Daoy (cell line): ENCODE measurements around the gene ABCG5. TPM values are rescaled to one million over a fixed set of nuclear protein-coding genes. Genes with fewer than 3 reads are reported as not detected.

Source experiments
- DNase-seq: peaks from one replicate; pipeline ENCODE4 v3.0.0-alpha.2; 2015; ENCODE audit warnings: low read depth
- total RNA-seq: library from RNA; depleted of rRNA; stranded (reverse); fragments of >200 nt; shearing (Covaris generic); gene quantifications from 2 replicates; pipeline ENCODE4 v1.2.3, GENCODE V29; 2014

Gene ABCG5
- total RNA-seq, 1 experiment from 2014 or later, result not detected

- DNase-seq, result no peak
Measured at GRCh38 chr2:43810888-43811287, 27.8 kb downstream of the ABCG5 start.

DNA sequence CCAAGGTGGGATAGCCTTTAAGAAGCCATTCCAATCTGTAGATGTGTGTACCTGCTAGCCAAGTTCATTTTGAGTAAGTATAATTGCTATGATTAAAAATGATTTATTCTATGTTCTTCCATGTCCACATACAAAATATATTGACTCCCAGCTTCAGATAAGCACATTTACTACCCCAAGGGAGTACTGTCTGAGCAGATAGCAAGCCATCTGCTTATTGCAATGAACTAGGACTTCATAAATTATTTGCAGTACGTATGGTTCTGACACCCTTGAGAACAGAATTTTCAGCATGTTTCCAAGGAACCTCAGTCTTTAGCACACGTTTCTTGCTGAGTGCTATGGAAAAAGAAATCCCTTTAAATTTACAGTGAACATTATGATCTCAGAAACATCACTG lies 28.2 kb downstream of the ABCG5 start:
- DNase-seq, result no peak

DNA sequence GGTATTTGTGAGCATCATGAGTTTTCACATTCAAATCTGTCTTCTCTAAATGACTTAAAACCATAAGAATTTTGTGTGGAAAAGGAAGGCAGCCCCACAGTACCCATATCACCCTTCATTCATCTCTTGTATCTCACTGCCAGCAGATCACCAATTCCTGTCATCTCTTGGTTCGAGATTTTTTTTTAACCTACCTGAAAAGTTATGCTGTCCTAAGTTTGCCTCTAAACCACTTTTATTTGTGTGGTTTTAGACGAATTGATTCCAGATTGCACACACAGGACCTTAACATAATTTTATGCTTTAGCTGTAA lies 32.0 kb downstream of the ABCG5 start:
- no peak for DNase-seq

DNA sequence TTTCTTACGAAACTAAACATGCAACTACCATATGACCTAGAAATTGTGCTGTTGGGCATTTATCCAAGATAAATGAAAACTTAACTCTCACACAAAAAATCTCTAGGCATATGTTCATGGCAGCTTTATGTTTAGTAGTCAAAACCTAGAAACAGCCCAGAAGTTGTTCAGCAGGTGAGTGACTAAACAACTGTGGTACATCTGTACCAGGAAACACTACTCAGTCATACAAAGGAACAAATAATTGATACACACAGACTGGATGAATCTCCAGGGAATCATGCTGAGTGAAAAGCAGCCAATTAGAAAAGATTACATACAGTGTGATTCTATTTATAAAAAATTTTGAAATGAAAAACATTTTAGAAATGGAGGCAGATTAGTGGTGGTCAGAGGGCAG lies 35.5 kb downstream of the ABCG5 start:
- no peak for DNase-seq

GRCh38 chr2:43802135-43802534 lies 36.5 kb downstream of the ABCG5 start:
- DNase-seq, result no peak

DNA sequence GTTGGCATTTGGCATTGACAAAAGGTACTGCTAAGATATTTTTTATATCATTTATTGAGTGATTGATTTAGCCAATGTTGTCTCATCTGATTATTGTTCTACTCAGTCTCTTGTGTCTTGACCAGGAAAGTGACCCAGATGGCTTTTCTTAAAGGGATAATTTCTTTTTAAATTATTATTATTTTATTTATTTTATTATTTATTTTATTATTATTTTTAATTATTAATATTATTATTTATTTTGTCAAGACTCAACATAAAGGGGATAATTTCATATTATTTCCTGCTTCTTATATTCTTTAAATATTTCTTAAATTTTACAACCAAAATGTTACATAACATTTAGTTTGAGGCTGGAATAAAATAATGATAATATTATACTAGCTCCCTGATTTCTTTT lies 37.7 kb downstream of the ABCG5 start:
- no peak for DNase-seq

GRCh38 chr2:43798300-43798699 lies 40.3 kb downstream of the ABCG5 start:
- DNase-seq, result no peak

GRCh38 chr2:43796206-43796605 lies 42.4 kb downstream of the ABCG5 start:
- DNase-seq, result no peak

DNA sequence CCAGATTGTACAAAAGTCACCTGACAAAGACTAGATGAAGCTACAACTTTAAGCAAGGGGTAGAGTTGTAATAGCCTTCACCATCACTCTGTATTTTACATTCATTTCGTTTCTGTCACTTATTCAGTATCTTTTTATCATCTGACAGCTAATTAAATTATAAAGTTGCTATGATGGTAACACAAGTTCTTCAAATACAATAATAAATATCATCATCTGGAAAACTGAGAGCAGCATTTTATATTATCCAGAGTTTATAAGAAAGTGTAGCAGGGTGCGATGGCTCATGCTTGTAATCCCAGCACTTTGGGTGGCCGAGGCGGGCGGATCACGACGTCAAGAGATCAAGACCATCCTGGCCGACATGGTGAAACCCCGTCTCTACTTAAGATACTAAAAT lies 43.7 kb downstream of the ABCG5 start:
- DNase-seq, result no peak

- DNase-seq, result no peak
Measured at GRCh38 chr2:43792653-43793052, 46.0 kb downstream of the ABCG5 start.

- DNase-seq, result no peak
Measured at GRCh38 chr2:43791035-43791765, 47.4 kb downstream of the ABCG5 start.

GRCh38 chr2:43790147-43790546 lies 48.5 kb downstream of the ABCG5 start:
- DNase-seq, result no peak

DNA sequence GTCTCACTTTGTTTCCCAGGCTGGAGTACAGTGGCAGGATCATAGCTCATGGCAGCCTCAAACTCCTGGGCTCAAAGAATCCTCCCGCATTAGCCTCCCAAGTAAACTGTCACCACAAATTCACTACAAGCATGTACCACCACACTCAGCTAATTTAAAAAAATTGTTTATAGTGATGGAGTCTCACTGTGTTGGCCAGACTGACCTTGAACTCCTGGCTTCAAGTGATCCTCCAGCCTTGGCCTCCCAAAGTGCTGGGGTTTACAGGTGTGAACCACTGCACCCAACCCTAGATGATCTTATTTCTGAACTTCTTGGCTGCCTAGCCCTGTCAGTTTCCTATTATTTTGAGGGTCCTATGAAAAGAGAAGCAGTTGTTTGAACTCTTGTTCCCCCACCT lies 50.0 kb downstream of the ABCG5 start:
- DNase-seq, result no peak

- no peak for DNase-seq
Measured at GRCh38 chr2:43787895-43788294, 50.7 kb downstream of the ABCG5 start.

DNA sequence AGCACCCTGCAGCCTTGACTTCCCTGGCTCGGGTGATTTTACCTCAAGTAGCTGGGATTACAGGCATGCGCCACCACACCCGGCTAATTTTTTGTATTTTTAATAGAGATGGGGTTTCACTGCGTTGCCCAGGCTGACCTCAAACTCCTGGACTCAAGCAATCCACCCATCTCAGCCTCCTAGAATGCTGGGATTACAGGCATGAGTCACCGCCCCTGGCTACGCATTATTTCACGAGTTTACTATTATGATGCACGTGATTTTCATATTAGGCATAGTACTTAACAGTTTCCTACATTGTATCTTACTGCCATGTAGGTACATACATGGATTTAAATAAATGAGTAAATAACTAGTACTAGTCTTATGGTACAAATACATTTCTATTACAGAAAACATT lies 60.4 kb downstream of the ABCG5 start:
- no peak for DNase-seq

GRCh38 chr2:43777306-43777926 lies 61.2 kb downstream of the ABCG5 start:
- DNase-seq, result no peak

GRCh38 chr2:43776324-43776723 lies 62.3 kb downstream of the ABCG5 start:
- no peak for DNase-seq

GRCh38 chr2:43774617-43775016 lies 64.0 kb downstream of the ABCG5 start:
- no peak for DNase-seq

DNA sequence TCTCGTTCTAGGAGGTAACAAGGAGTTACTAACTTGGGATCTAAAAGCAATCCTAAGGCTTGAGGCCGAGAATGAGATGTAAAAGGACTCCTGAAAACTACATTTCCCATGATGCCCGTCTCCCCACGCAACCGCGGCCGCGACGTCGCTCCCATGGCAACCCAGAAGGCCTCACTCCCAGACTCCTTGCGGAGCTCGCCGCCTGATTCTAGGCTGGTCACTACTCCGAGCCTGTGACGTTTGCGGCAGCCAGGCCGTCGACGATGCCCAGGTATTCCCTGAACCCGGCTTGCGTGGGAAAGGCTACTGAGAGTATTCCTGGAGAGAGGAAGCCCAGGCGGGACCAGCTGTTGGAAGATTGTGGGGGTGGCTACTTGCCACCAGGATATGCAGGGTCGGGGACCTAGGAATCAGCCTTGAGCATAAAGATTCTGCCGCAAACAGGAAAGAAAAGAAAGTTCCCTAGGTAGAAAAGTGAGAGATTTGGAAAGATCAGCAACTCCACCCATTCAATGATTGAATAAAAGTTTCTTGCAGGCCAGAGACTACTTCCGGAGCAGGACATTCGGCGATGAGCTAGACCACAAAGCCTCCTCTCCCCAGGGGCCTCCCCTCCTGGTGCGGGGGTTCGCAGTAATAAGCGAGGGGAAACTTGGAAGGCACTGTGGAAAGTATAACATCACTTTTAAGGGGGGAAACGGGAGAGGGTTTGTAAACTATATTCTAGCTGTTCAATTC lies 64.6 kb downstream of the ABCG5 start, which contains the start of gene DYNC2LI1:
TSS of gene DYNC2LI1 (plus strand) at position 164 of the 738 bp plus-strand sequence. CDS start at position 264, 100 bp downstream.
- DNase-seq, result peak; percentile 95

DNA sequence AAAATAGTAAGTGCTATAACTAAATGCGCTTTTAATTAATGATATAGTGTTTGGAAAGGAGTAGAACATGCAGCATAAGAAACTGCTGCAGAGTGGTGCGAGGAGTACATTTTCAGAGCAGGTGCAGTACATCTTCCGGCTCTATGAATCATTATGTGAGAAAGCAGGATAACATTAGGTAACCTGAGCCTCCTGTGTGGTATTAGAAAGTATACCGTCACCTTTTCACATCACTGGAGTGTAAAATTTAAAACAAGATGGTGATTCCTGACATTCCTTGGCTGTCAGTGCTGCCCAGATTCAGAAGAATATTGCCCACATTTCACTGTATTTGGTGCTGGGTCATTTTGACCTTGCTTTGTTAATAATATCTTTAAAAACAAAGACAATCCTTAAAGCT lies 72.6 kb downstream of the ABCG5 start:
- no peak for DNase-seq

DNA sequence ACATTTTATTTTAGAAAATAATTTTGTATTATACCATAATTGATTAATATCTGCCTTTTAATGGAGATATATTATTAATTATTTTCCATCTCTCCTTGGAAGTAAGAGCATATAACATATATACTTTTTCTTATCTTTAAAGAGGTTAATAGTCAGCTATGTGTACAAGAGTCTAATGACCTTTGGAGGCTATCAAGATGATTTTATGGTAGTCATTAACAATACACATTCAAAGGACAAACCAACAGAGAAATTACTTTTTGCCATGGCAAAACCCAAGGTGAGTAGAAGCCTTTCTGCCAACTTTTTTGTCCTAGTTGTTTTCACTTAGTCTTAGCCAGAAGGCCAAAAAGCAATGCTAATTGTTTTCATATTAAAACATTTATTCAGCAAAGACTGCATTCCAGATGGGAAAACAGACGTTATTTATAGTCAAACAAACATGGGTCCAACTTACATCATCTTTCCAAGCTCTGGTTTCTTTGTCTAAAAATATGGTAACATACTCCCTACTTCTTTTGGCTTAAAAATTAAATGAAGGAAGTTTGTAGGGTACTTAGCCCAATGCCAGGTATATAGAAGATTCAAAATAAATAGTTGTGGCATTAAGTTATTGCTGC lies 74.4 kb downstream of the ABCG5 start:
- no peak for DNase-seq

- no peak for DNase-seq
Measured at GRCh38 chr2:43763091-43763490, 75.5 kb downstream of the ABCG5 start.
